K562 (cell line): ENCODE measurements around the gene PFDN4. TPM values are rescaled to one million over a fixed set of nuclear protein-coding genes. Genes with fewer than 3 reads are reported as not detected.

Experiments used
- ATAC-seq: fragments of 200-7000 bp; cut with Tn5 transposase; 3 replicates; pipeline ENCODE4 v1.9.1; 2020; ENCODE audit warnings: moderate library complexity
- BruUV-seq: library from RNA; stranded (reverse); fragments of 400-500 nt; replicated peaks from 2 replicates; lab custom pipeline; 2021; lab: Mats Ljungman, UMichigan
- CTCF ChIA-PET: fragments of 300-600 bp; formaldehyde crosslinking; extraction: SDS; loops from one replicate; lab custom pipeline; 2021; ENCODE audit warnings: low intra/inter-chr PET ratio; lab: Yijun Ruan, JAX
- POLR2A ChIA-PET: fragments of 300-600, 350-650 bp; sonication (Branson Sonifier 250); formaldehyde crosslinking; extraction: SDS; loops from one replicate; lab custom pipeline; 2021; ENCODE audit warnings: antibody characterized with exemption, inconsistent platforms; lab: Yijun Ruan, JAX
- DNase-seq, 4 experiments: peaks; one replicate each; pipeline versions ENCODE4 v3.0.0 to v3.0.0-alpha.2; 2011 to 2018; ENCODE audit warnings: low spot score in 3 of 4, mixed read lengths in 3 of 4; ENCODE audit errors: extremely low read depth in 1 of 4
- FAIRE-seq: peaks from 2 replicates; lab custom pipeline; 2011; peaks lifted over from hg19 to GRCh38; lab: Jason Lieb, UNC
- H2AFZ ChIP-seq: 2 replicates; pipeline ENCODE4 v1.6.0; 2011; ENCODE audit warnings: low read depth, low read length, control low read depth, inconsistent platforms
- H3K27ac ChIP-seq: fragments of 200-600 bp; 3 replicates; pipeline ENCODE4 v1.8.0; 2011; ENCODE audit warnings: low read depth, mild to moderate bottlenecking, control low read depth, inconsistent platforms, low read length, moderate library complexity, mixed read lengths; ENCODE audit errors: extremely low read depth
- H3K27me3 ChIP-seq, 2 experiments: fragments of 300-600 bp in 1 of 2; 2 replicates in 1 of 2; 3 replicates in 1 of 2; pipeline versions ENCODE4 v1.6.0 to v1.8.0; 2011; ENCODE audit warnings: inconsistent platforms in 2 of 2, low read length in 2 of 2, mild to moderate bottlenecking in 1 of 2, mixed read lengths in 1 of 2, moderate library complexity in 1 of 2; ENCODE audit not compliant: control insufficient read depth in 2 of 2, insufficient read depth in 2 of 2
- H3K36me3 ChIP-seq: fragments of 300-600 bp; 3 replicates; pipeline ENCODE4 v1.8.0; 2011; ENCODE audit warnings: mild to moderate bottlenecking, low read length, inconsistent platforms; ENCODE audit not compliant: control insufficient read depth, insufficient read depth
- H3K4me1 ChIP-seq, 2 experiments: fragments of 200-600 bp in 1 of 2; replicated peaks in 1 of 2; 2 replicates in 1 of 2; 3 replicates in 1 of 2; pipeline versions ENCODE4 v1.5.1 to v1.8.0; 2011; ENCODE audit warnings: inconsistent platforms in 2 of 2, low read length in 2 of 2, mild to moderate bottlenecking in 1 of 2, mixed read lengths in 1 of 2, moderate library complexity in 1 of 2; ENCODE audit not compliant: control insufficient read depth in 2 of 2, insufficient read depth in 2 of 2
- H3K4me2 ChIP-seq: 2 replicates; pipeline ENCODE4 v1.6.1; 2011; ENCODE audit warnings: low read length, control low read depth, inconsistent platforms, mixed read lengths; ENCODE audit not compliant: insufficient read depth
- H3K4me3 ChIP-seq: fragments of 200-600 bp; sonication (generic), shearing (Covaris generic); 2 replicates; pipeline ENCODE4 v1.5.1; 2016; ENCODE audit warnings: control low read depth, inconsistent platforms
- H3K79me2 ChIP-seq: fragments of 200-600 bp; 3 replicates; pipeline ENCODE4 v1.8.0; 2011; ENCODE audit warnings: low read length, inconsistent platforms; ENCODE audit not compliant: control insufficient read depth, insufficient read depth
- H3K9ac ChIP-seq, 2 experiments: 2 replicates each; pipeline versions ENCODE4 v1.6.0 to v1.6.1; 2011; ENCODE audit warnings: low read depth in 2 of 2, low read length in 2 of 2, control low read depth in 1 of 2, inconsistent platforms in 1 of 2, mild to moderate bottlenecking in 1 of 2, mixed read lengths in 1 of 2; ENCODE audit not compliant: insufficient read depth in 1 of 2
- H3K9me1 ChIP-seq: one replicate; pipeline ENCODE4 v1.6.0; 2011; ENCODE audit warnings: inconsistent platforms, mild to moderate bottlenecking, low read length, moderate library complexity; ENCODE audit not compliant: control insufficient read depth, insufficient read depth
- H3K9me3 ChIP-seq: replicated peaks from 2 replicates; pipeline ENCODE4 v1.5.1; 2011; ENCODE audit warnings: low read depth, low read length, inconsistent platforms; ENCODE audit not compliant: control insufficient read depth, insufficient read depth
- H4K20me1 ChIP-seq: replicated peaks from 2 replicates; pipeline ENCODE4 v1.6.1; 2011; ENCODE audit warnings: low read length, inconsistent platforms, mixed read lengths; ENCODE audit not compliant: control insufficient read depth, insufficient read depth
- MEF2D ChIP-seq: conservative IDR thresholded peaks from 2 replicates; pipeline ENCODE4 v1.6.1; 2016; ENCODE audit warnings: low read depth, missing genetic modification characterization, missing compliant biosample characterization
- ZBTB11 ChIP-seq, 3 experiments: fragments of 200-800 bp in 1 of 3; fragments of 250-450 bp in 1 of 3; fragments of 450-650 bp in 1 of 3; sonication (Bioruptor Pico) in 1 of 3; sonication (Bioruptor generic) in 1 of 3; formaldehyde crosslinking in 1 of 3; IDR thresholded peaks; 2 replicates each; pipeline versions ENCODE4 v1.6.1 to v1.8.0; 2016 to 2022; ENCODE audit warnings: mild to moderate bottlenecking in 2 of 3, missing genetic modification characterization in 2 of 3, missing compliant biosample characterization in 1 of 3, moderate library complexity in 1 of 3
- WGBS: fragments of 100-300 bp; shearing (Covaris generic); methylation state at CpG from one replicate; pipeline ENCODE4 v1.1.6; 2016; ENCODE audit warnings: low coverage, mixed read lengths; ENCODE audit not compliant: insufficient coverage; ENCODE audit errors: missing lambda C conversion rate; 5-methylcytosine and 5-hydroxymethylcytosine counted together
- in situ Hi-C: fragments of 300-500 bp; cut with MboI; formaldehyde crosslinking; loops from 4 replicates; pipeline ENCODE4 v1.15.0; 2018; ENCODE audit warnings: inconsistent platforms, mixed read lengths
- intact Hi-C: fragments of 100-400 bp; cut with micrococcal nuclease; formaldehyde crosslinking; loops from 2 replicates; pipeline ENCODE4 v1.14.2; 2022
- polyA plus RNA-seq, 8 experiments: library from polyadenylated mRNA; depleted of rRNA in 4 of 8; stranded (reverse) in 5 of 8; unstranded in 3 of 8; fragments of >200 nt; fragmentation: Nextera tagmentation in 2 of 8; fragmentation: Illumina TruSeq in 1 of 8; extraction: Ambion mirVana in 2 of 8; extraction: Trizol in 1 of 8; gene quantifications; 2 replicates each; pipeline versions ENCODE4 v1.2.1 to v1.2.3, GENCODE V29; 2011 to 2014; ENCODE audit warnings: inconsistent platforms in 1 of 8, missing spikeins in 1 of 8
- total RNA-seq, 7 experiments: library from RNA; depleted of rRNA in 6 of 7; stranded (reverse); fragments of >200 nt in 6 of 7; fragmentation: Illumina TruSeq in 2 of 7; extraction: Trizol in 2 of 7; gene quantifications; 2 replicates each; pipeline versions ENCODE4 v1.2.1 to v1.2.3, GENCODE V29; 2011 to 2021; ENCODE audit warnings: low replicate concordance in 1 of 7

Gene PFDN4
- total and polyA plus RNA-seq, 9 of the 15 experiments (the other 6 are each of a cell fraction or from before 2014, with no cell fraction given) = 60.1 to 214 (median 122) TPM

DNA sequence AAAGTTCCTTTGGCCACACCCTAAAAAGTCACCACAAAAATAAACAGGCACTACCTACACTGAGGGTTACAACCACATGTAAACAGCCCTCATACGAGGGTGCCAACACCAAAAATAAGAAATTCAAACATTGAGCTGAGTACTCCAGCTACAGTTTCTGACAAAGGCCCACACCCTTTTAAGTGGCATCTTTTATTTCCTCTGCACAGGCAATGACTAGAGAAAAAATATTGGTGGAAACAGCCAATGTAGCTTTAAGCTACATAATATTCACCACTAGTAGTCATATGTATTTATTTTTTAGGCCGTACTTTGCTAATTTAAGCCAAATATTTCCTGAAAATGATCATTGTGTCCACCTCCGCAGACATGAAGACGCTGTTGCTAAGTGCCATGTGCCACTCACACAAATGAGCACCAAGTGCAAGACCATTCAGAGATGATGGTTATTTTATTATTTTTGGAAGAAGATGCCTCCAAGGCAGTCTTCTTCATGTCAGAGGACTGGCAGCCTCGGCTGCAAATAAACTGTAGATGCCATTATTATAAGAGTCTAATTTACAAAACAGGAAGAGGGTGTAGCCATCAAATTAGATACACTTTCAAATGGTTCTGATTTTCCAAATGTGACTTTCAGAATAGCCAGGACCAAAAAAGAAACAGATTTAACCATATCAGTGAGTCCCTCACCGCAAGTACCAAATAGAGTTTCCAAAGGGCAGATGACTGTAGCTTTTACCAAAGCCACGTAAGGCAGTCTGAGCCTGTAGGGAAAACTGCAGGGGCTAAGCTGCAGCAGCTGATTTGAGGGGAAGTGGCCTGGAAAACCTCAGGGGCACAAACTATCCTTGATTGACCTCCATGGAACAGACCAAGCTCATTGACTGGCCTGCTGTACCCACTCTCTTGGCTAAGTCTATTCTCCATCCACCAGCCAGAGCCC lies 47.6 kb upstream of the PFDN4 start:
- H3K4me1 ChIP-seq = no peaks in the 10 kb centered on the region
- no peaks in the 10 kb centered on the region for H3K36me3 ChIP-seq
- CTCF ChIA-PET = no interaction called here
- H3K27ac ChIP-seq = no peak overlapping the region
- peaks cover 27 to 40% of the 10 kb centered on the region in 2 experiments; a peak in 4 of 5 replicates for H3K27me3 ChIP-seq
- no TSS peak for BruUV-seq
- no peaks in the 10 kb centered on the region for H3K9me1 ChIP-seq
- DNase-seq (no peak), ATAC-seq (no peak), FAIRE-seq (no peak)
- POLR2A ChIA-PET = no interaction called here
- no peaks in the 10 kb centered on the region for H3K9me3 ChIP-seq
- H3K4me3 ChIP-seq = no peak overlapping the region
- H4K20me1 ChIP-seq = no peaks in the 10 kb centered on the region
- H3K79me2 ChIP-seq = no peaks in the 10 kb centered on the region
- TF ChIP-seq ZBTB11 (CRISPR knock-in tag; IDR thresholded peaks at IDR 0.05) = peak in 1 of 3 experiments; percentile 28; a peak in 1 of 6 replicates
- TF ChIP-seq MEF2D (tag) = no peak
- H2AFZ ChIP-seq = no peak overlapping the region
- intact Hi-C loops = no loop called here
- no peak overlapping the region for H3K4me2 ChIP-seq
- 2% methylated on average over 7 of the region's 7 CpGs for WGBS
- in situ Hi-C loops = no loop called here
- H3K9ac ChIP-seq = no peak overlapping the region
